ENCODE measurements around the gene SSH3.
A peak's percentile ranks its signal among the peaks of the same experiment; 100 is the strongest.

Gene SSH3

DNA sequence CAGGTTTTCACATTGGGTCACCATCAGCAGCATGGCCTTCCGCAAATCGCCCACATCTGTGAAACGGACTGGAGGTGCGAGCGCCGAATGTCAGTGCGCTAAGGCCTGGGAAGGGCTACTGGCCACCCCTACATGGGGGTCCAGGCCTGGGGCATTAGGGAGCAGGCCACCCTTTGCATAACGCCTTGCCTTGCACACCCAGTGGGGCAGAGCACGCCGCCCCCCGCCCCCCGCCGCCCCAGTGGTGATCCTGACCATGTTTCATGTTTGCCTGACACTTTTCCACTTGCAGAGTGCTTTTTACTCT lies 34.4 kb upstream of the SSH3 start:
- DNase-seq: no peak

DNA sequence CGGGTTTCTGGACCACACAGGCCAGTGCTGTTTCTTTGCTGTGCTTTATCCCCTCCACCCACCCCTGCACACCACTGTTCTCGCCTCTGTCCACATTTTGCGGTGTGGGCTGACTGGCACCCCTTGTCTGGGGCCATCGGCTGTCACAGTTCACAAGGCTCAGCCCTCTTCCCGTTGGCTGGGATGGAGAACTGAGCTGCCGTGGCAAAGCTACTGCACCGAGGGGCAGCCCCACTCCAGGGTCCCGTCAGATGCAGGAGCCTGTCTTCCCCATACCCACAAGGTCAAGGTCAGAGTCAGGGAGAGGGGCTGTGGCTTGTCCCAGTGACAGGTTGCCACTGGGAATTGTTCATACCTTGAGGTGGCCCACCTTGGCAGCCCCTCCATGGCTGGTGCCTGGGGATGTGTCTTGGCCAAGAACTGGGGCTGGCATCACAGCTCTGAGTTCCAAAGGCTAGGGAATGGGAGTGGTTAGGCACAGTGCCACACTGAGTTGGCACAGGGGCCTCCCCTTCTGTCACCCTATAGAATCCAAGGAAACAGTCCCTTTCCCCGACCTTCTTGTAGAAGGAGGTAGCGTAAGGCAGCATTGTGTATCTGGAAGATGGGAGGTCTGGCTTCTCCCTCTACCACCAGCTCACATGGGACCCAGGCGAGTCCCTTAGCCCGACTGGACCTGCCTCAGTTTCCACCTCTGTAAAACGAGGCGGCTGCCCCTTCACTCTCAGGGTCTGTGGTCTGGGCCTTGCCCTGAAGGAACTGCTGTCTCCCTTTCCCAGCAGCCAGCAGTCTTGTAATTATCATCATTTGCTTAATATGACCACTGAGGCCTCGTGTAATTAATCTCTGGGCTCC lies 33.7 kb upstream of the SSH3 start:
- DNase-seq: peak; percentile 23

DNA sequence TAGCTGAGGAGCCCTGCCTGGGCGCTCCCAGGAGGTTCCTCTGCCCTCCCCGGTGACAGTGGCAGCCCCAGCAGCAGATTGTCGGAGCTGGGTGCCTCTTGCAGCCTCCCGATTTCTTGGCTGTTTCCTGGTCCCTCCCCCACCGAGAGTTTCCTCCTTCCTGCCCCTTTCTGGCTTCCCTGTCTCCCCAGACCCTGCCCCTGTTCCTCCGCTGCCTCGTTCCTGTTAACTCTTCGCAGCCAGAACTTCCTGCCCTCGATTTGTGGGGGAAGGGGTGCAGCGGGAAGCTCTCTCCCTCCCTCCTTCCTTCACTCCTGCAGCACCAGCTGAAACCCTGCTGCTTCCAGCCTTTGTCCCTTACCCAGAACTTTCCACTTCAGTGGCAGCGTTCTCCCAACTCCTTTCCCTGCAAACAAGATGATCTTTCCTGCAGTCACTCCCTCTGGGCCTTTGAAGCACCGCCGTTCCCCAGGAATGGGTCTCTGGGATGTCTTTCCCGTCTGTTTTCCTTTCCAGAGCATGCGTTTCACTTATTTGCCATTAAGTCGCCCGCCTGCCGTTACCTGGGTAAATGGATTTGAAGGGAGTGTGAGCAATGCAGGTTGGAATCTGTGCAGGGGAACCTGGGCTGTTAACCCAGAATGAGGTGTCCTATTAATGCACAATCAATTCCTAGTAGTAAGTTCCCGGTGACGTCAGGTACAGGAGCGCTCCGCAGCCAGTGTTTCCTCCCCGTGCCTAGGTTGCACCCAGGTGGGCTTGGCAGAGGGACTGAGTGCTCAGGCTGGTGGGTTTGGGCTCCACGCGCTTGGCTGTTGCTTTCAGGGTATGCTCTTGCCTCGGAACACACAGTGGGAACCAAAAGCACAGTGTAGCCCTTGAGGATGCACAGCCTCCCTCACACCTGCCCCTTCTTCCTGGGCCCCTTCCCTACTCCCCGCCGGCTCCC lies 32.8 kb upstream of the SSH3 start:
- peak; percentile 86 for DNase-seq

DNA sequence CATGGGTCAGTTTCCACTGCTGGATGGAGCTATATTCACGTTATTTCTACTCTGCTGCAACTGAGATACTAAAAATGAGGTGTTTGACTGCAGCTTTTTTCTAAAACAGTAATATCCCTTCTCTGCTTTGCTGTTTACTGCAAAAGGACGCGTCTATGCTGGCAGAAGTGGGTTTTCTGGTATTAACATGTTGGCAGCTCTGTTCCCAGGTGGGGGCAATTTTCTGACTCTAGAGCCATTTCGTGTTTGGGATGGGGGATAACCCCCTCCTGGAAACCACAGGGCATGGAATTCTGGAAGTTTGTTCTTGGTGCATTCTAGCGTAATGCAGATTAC lies 32.2 kb upstream of the SSH3 start:
- no peak for DNase-seq

DNA sequence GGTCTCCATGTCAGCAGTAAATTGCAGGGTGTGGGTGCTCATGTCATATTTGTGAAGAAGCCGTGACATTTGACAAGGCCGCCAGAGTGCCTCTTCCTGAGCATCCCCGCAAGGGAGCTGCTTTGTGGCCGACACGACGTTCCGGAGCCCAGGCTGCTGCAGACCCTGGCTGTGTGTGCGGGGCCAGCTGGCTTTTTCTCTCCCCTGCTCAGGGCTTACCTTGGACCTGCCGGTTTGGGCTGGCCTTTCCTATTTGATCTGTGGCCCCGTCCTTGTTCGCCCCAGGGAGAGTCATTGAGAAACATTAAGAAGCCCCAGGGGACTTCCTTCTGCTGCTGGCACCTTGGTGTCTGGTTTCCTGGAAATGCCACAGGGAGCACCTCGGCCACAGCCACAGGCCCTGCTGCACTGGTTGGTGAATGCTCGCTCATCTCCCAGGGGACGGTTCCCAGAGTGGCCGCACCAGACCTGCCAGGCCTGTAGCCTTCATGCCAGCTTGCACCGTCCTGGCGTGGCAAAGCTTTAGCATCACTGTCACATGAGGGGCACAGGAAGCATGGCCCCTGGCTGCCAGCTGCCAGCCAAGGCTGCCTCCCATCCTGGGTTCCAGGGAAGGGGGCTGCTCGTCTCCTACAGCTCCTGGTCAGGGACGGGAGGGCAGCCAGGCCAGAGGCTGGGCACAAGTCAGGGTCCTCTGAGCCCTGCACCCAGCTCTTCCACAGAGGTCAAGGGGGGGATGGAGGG lies 31.6 kb upstream of the SSH3 start:
- peak; percentile 97 for DNase-seq

DNA sequence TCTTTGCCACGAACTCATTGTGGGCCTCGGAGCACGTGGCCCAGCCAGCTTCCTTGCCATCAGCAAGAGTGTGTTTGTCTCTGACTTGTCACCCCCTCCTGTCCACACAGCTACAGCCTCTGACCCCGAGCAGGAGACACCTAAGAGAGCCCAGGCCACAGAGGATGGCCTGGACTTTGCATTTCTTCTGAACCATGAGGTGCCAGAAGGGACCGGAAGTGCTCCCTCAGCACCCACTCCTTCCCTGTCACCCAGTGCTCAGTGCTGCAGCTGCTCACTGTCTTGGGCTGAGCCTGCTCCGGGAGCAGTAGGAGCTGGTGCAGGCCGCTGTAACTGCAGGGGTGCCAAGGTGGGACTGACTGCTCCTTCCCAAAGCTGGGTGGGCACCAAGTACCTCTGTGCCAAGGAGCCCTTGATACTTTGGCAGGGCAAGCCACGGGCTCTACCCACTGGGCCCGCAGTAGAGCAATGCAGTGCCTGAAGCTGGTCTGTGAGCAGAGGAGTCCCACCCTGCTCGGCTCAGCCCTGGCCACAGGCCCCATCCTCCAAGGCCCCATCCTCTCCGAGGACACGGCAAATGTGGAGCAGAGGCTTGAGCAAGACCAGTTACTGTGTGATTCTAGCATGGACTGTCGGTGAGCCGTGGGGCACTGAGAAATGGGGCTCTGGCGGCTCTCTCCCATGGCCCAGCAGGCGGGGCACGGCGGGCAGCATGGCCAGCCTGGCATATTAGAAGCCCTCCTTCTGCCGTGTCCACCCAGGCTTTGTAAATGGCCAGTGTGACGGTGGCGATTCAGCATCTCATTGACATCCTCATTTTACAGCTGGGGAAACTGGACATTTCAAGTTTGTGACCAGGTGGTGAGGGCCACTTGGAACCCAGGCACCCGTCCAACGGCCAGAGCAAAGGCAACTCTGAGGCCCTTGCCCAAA lies 30.7 kb upstream of the SSH3 start:
- no peak for DNase-seq

DNA sequence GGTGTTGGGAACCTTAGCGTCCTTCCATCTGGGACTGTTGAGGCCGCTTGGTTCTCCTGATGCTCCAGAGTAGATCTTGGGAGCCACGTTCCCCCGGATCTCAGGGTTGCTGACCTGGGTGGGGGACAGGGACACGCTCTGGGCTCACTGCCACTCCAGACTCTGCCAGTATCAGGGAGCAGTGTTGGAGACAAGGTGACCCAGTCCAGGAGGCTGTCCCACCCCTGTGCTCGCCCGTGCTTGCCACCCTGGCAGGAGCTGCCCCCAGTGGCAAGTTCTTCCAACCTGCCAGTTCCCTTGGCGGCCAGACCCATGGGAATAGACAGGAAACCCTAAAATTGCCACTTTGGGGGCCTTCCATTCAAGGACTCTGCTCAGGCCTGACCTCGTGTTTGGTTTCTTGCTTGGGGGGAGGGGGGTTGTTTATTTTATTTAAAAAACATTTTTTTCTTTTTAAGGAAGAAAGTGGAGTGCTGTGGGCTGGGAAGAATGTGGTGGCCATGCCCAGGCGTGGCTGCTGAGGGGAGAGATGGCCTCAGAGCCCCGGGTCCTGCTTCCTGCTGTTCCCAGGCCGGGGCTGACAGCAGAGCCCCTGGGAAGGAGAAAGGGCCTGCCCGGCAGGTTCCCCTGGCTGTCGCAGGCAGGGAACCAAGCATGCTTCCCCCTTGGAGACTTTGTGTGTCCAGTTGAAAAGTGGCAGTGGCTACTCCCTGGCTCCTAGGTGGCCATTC lies 29.9 kb upstream of the SSH3 start:
- DNase-seq: peak; percentile 39

DNA sequence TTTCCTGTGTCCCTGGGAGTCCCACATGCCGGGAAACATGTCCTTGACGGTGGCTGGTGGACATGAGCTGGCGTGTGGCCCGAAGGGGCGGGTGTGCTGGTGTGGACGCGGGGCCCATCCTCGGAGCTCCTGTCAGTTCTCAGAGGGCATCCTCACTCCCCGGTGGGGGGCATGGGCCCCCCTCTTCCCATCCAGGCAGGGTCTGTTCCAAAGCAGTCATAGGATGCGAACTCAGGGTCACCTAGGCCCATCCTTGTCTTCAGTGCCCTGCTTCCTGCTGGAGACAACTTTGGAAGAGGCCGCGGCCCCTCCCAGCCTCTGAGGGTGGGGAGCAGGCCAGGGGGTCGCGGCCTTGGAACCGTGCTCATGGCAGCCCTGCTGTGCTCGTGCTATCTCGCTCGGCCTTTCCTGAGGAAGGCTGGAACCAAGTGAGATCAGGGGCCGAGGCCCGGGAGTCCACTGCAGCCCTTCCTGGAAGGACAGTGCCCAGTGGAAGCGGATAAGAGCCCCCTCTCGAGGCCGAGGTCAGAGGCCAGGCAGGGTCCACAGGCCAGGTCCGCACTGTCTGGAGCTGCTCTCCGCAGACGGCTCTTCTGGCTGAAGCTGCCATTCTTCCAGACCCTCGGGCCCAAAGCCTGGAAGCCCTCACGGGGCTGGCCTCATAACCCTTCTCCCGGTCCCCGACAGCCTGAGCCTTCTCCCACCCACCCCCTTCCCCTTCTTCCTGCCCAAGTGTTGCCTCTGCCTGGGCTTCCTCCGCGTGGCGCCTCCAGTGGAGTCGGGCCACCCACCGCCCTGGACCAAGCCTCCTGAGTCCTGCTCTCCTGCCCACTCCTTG lies 28.3 kb upstream of the SSH3 start:
- no peak for DNase-seq

DNA sequence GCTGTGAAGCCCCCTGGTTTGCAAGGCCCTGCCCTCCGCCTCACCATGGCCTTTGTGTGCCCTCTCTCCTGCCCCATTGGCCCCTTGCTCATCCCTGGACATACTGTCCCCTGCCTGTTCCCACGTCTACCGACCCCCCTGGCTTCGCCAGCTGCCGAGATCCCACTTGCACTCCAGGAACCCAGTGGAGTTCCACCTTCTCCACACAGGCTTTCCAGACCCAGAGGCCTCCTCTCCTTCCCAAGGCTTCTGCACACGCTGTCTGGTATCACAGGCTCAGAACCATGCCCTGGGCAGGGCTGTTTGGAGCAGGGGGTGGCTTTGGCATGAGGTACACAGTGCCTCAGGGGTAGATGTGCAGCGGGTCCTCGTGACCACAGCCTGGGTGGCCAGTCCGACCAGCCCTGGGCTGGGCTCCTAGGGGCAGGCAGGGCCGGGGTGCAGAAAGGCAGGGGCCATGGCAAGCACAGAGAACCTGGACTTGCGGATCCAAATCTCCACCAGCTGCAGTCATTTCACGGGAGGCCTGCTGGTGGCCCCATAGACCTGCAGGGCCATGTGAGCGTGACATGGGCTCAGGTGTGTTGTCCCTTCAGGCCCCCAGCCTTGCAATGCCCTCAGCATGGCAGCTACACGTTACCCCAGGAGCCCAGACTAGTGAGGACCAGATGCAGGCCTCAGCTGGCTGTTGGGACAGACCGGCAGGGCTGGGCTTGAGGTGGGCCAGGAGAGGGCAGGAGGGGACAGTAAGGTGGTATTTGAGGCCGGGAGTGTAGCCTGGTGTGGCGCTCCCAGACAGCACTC lies 27.5 kb upstream of the SSH3 start:
- peak; percentile 46 for DNase-seq

DNA sequence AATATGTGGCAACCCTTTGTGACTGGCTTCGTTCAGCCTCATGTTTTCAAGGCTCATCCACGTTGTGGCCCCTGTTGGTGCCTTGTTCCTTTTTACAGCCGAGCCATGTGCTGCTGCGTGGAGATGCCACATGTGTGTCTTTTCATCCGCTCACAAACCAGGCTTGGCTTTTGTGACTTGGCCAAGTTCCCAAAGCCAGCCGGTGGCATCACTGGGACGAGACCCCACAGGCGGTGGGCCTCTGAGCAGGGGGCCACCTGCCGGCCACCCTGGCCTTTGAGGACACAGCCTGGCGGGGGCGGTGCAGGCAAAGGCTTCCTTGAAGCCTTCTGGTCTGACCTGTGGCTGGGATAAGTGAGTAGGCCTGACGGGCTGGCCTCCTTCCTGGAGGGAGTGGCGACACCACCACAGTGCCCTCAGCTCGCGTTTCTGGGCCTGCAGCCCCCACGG lies 26.5 kb upstream of the SSH3 start:
- peak; percentile 94 for DNase-seq

DNA sequence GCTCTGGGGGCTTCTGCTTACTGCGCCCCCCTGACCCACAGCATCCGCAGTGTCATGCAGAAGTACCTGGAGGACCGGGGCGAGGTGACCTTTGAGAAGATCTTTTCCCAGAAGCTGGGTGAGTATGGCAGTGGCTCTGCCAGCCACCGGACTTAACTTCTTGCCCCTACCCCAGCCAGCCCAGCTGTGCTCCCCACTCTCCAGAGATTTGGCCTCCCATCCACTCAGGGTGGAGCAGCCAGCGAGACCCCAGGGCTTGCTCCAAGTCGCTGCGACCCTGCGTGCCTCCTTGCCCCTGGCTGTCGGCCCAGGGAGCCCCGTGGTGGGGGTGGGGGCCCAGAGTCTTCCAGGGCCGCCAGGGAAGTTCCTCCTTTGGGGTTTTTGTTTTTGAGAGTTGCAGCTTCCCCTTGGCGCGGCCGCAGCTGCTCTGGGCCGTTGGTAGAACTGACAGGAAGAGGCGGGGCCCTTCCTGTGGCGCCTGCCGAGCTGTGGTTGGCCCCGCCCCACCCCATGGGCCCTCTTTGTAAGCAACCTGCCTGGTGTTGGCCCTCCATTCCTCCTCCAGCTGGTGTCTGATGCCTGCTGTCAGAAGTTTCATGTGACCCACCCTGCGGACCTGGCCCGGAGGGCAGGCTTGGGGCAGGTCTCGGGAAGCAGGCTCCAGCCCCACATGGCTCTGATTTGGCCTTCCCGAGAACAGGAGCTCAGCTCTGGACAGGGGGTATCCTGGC lies 25.9 kb upstream of the SSH3 start:
- peak; percentile 96 for DNase-seq

DNA sequence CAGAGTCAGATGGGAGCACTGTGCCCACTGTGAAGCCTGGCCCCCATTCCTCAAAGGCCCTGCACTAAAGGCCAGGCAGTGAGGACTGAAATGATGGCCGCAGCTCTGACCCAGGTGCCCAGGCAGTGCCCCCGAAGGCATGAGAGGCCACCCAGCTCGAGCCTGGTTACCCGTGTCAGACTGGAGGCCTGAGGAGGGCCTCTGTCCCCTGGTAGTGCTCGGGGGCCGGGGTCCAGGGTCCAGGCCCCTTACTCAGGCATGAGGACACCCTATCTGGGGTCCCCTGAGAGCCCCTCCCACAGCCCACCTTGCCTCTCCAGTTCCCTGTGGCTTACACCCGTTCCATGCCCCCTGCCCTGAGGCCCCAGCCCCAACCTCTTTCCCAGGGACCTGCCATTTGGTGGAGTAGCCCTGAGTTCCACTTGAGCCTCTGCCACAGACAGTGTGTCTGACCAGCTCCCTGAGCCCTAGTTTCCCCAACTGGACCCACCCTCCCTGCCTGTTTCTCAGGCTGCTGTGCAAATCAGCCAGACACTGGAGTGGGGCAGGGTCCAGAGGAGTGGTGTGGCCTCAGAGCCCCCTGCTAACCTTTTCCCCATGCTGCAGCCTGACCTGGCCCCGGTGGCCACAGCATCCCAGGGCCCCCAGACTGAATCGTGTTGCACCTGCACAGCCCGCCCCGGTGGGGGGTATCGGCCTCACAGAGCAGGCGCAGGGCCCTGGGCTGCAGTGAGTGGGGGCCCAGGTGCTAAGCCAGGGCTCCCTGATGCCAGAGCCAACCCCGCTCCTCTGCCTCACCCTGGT lies 25.0 kb upstream of the SSH3 start:
- DNase-seq: no peak

DNA sequence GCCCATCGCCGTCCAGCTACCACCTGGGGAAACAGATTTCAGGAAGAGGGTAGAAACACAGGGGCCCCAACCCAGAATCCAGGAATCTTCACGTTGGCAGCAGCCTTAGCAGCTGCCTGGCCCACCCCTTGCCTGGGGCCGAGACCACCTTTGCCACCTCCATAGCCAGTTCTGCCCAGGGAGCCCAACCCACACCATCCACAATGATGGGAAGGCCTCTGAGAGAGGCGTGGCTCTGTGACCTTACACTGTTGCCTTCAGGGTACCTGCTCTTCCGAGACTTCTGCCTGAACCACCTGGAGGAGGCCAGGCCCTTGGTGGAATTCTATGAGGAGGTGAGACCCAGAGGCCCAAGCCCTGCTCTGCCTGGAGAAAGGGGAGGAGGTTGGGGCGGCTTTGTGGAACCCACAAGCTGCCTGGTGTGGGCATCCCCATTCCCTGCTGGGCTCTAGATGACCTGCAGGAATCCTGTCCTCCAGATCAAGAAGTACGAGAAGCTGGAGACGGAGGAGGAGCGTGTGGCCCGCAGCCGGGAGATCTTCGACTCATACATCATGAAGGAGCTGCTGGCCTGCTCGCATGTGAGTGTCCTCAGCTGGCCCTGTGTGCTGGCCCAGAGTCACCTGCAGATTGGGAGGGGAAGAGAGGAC lies 24.3 kb upstream of the SSH3 start:
- DNase-seq: no peak

DNA sequence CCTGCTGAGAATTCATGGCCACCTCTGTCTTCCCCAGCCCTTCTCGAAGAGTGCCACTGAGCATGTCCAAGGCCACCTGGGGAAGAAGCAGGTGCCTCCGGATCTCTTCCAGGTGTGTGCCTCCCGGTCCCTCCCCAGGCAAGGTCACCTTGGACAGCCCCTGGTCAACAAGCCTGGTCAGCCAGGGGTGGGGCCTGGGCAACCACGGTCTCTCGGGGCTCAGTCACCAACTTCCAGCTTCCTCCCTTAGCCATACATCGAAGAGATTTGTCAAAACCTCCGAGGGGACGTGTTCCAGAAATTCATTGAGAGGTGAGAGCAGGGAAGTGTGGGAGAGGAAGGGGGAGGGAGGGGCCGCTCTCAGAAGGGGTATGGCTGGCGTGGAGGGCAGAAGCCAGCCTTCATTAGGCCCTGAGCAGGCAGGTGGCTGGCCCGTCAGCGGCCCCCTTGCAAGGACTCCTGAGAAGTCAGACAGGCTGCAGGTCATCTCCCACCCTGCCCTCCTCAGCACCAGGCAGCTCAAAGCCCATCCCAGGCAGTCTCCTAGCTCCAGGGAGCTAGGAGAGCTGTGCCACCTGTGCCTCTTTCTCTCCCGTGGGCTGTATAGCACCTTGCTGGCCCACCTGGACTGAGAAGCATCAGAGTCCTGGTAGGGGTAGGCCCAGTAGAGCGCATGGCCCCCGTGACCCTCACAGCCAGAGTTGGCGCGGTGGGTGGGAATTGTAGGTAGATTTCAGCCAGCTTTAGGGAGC lies 23.6 kb upstream of the SSH3 start:
- no peak for DNase-seq

DNA sequence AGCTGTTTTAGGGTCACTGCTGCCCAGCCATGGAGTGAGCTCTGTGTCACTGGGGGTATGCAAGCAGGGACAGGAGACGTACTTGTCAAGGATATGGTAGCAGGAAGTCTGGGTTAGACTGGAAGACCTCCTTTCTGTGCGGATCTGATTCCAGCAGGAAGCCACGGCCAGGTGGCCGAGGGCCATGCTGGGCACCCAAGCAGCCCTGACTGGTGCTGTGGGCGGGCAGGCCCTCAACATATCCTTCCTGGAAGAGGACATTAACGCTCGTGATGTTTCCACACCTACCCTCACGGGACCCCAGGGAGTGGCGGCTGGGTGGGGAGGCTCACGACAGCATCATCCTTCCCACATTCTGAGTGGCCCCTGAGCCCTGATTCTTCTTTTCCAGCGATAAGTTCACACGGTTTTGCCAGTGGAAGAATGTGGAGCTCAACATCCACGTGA lies 23.0 kb upstream of the SSH3 start:
- DNase-seq: no peak

DNA sequence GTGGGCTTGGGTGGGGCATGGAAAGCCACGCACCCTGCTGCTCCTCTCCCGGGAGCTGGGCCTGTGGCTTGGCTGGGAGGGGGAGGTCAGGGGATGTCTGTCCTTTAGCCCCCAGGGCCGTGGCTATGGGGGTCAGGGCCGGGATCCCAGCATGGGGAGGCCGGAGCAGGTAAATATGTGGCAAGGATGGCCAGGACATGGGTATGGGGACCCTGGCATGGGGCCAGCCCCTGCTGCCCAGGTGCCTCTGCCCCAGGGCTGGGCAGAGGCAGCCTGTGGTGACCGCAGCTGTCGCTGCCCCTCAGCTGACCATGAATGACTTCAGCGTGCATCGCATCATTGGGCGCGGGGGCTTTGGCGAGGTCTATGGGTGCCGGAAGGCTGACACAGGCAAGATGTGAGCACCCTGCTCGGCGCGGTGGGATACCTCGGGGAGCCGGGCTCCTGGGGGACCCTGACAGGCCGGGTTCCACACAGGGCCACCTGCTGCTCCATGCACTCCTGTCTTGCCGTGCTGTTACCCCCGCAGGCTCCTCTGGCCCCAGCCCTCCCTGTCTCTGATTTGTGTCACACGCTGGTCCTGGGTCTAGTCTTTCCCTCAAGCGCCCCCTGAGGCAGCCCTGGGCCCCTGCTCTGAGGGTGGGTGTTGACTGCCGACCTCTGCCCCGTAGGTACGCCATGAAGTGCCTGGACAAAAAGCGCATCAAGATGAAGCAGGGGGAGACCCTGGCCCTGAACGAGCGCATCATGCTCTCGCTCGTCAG lies 22.4 kb upstream of the SSH3 start:
- no peak for DNase-seq
